Ascending aorta (tissue), 2 donors: ENCODE measurements around the gene ATL2. TPM values are rescaled to one million over a fixed set of nuclear protein-coding genes. Genes with fewer than 3 reads are reported as not detected.
"Not testable (repeated sequence)": the region's sequence is repeated elsewhere in the genome, so short reads cannot be mapped to it uniquely, and the experiment has no call there.

Source experiments
- DNase-seq, 2 donors: peaks; one replicate each; pipeline ENCODE4 v3.0.0-alpha.2; 2019; ENCODE audit warnings: low spot score in 2 of 2
- H3K27ac ChIP-seq, 2 donors: fragments of 200-600 bp; sonication (generic); one replicate each; pipeline ENCODE4 v1.5.1; 2016 to 2017; ENCODE audit warnings: mild to moderate bottlenecking in 1 of 2
- H3K27me3 ChIP-seq: fragments of 200-600 bp; sonication (generic); one replicate; pipeline ENCODE4 v1.5.1; 2017
- H3K36me3 ChIP-seq, 2 donors: fragments of 200-600 bp; sonication (generic); one replicate each; pipeline ENCODE4 v1.5.1; 2016
- H3K4me1 ChIP-seq, 2 donors: fragments of 200-600 bp; sonication (generic); one replicate each; pipeline ENCODE4 v1.5.1; 2016 to 2017; ENCODE audit warnings: mild to moderate bottlenecking in 1 of 2
- H3K4me3 ChIP-seq, 2 donors: fragments of 200-600 bp; sonication (generic); one replicate each; pipeline ENCODE4 v1.5.1; 2016 to 2017; ENCODE audit warnings: mild to moderate bottlenecking in 1 of 2
- H3K9me3 ChIP-seq, 2 donors: fragments of 200-600 bp; sonication (generic); one replicate each; pipeline ENCODE4 v1.5.1; 2016
- CTCF ChIP-seq, 3 experiments: fragments of 200-600 bp in 2 of 3; fragments of 450-650 bp in 1 of 3; sonication (generic) in 2 of 3; IDR thresholded peaks; one replicate each; pipeline ENCODE4 v1.5.1; 2016 to 2019; ENCODE audit warnings: antibody characterized with exemption in 3 of 3, mild to moderate bottlenecking in 1 of 3, moderate library complexity in 1 of 3
- intact Hi-C: fragments of 100-400 bp; cut with DNase I; formaldehyde crosslinking; loops from one replicate; pipeline ENCODE4 v1.15.1; 2023
- total RNA-seq: library from RNA; depleted of rRNA; stranded (reverse); fragments of >200 nt; gene quantifications from one replicate; pipeline ENCODE4 v1.1.0, GENCODE V29; 2016

ATL2 gene
- total RNA-seq, 1 donor from 2014 or later = 49.1 TPM

- no peaks in the 10 kb centered on the region for H3K36me3 ChIP-seq
- H3K4me1 ChIP-seq = no peaks in the 10 kb centered on the region
- no peak for DNase-seq
- intact Hi-C loops = no loop called here
- no peak overlapping the region for H3K27ac ChIP-seq
- H3K9me3 ChIP-seq = no peaks in the 10 kb centered on the region
- TF ChIP-seq CTCF (IDR thresholded peaks at IDR 0.05) = no peak
- no peaks in the 10 kb centered on the region for H3K27me3 ChIP-seq
- H3K4me3 ChIP-seq = no peak overlapping the region
Measured at GRCh38 chr2:38259311-38259710, 117.8 kb downstream of the ATL2 start.

GRCh38 chr2:38257680-38258079 lies 119.4 kb downstream of the ATL2 start:
- intact Hi-C loops, H3K4me3 ChIP-seq, H3K4me1 ChIP-seq, H3K27me3 ChIP-seq, H3K27ac ChIP-seq, H3K36me3 ChIP-seq, H3K9me3 ChIP-seq, DNase-seq: not testable (repeated sequence)

GRCh38 chr2:38256610-38257009 lies 120.5 kb downstream of the ATL2 start:
- Histone ChIP-seq H3K4me1 (no peaks in the 10 kb centered on the region), H3K27me3 (no peaks in the 10 kb centered on the region)
- intact Hi-C loops = no loop called here

GRCh38 chr2:38255211-38255610 lies 121.9 kb downstream of the ATL2 start:
- intact Hi-C loops = no loop called here

More at GRCh38 chr2:38256610-38257009, 120.5 kb downstream of the ATL2 start:
- Histone ChIP-seq H3K4me3 (no peak overlapping the region), H3K9me3 (no peaks in the 10 kb centered on the region), H3K36me3 (no peaks in the 10 kb centered on the region), H3K27ac (no peak overlapping the region)
- no peak for TF ChIP-seq CTCF (IDR thresholded peaks at IDR 0.05)
- no peak for DNase-seq

GRCh38 chr2:38254796-38255195 lies 122.3 kb downstream of the ATL2 start:
- Histone ChIP-seq H3K4me3 (no peak overlapping the region), H3K27me3 (no peaks in the 10 kb centered on the region), H3K27ac (no peak overlapping the region), H3K9me3 (no peaks in the 10 kb centered on the region), H3K4me1 (no peaks in the 10 kb centered on the region), H3K36me3 (no peaks in the 10 kb centered on the region)
- DNase-seq = no peak
- TF ChIP-seq CTCF (IDR thresholded peaks at IDR 0.05) = no peak
- intact Hi-C loops = no loop called here

More at GRCh38 chr2:38255211-38255610, 121.9 kb downstream of the ATL2 start:
- no peaks in the 10 kb centered on the region for H3K4me1 ChIP-seq
- no peak overlapping the region for H3K4me3 ChIP-seq
- no peaks in the 10 kb centered on the region for H3K9me3 ChIP-seq
- DNase-seq = no peak
- H3K36me3 ChIP-seq = no peaks in the 10 kb centered on the region
- no peaks in the 10 kb centered on the region for H3K27me3 ChIP-seq
- TF ChIP-seq CTCF (IDR thresholded peaks at IDR 0.05) = no peak
- no peak overlapping the region for H3K27ac ChIP-seq

- H3K9me3 ChIP-seq = no peaks in the 10 kb centered on the region
- intact Hi-C loops = no loop called here
- no peak for TF ChIP-seq CTCF (IDR thresholded peaks at IDR 0.05)
Measured at GRCh38 chr2:38251940-38252339, 125.1 kb downstream of the ATL2 start.

More at GRCh38 chr2:38251940-38252339, 125.1 kb downstream of the ATL2 start:
- Histone ChIP-seq H3K4me3 (no peak overlapping the region), H3K36me3 (no peaks in the 10 kb centered on the region), H3K4me1 (no peaks in the 10 kb centered on the region), H3K27ac (no peak overlapping the region), H3K27me3 (no peaks in the 10 kb centered on the region)
- DNase-seq = no peak
